ENCODE data around the gene PRKN. TPM values are rescaled to one million over a fixed set of nuclear protein-coding genes. Genes with fewer than 3 reads are reported as not detected.

The PRKN gene
- total and polyA plus RNA-seq, 2 experiments from 2014 or later = 2.3 to 3.9 TPM

DNA sequence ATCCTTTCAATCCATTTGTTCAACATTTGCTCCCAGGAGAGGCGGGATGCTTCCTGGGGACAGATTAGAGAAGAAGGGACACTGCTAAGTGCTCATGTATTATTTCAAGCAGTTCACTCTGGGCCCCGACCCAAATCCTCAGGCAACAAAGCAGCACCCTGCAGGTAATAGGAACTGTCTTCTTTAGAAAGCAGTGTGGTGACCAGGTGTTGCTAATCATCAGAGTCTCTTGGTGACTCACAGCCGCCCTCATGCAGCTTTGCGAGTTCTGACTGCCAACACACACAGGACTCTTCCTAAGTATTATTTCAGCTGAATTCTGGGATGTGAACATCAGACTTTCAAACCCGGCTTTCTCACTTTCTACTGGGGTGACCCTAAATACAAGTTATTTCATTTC lies 356.4 kb downstream of the PRKN start:
- Histone ChIP-seq H3K9me2 (replicated peaks; ENCODE audit: insufficient read depth) (no peaks in the 10 kb centered on the region), H3K36me3 (replicated peaks; ENCODE audit: insufficient read depth, low read depth) (no peaks in the 10 kb centered on the region), H3K4me2 (no peak overlapping the region), H3K9me3 (ENCODE audit: low read depth) (no peaks in the 10 kb centered on the region), H3K79me2 (no peaks in the 10 kb centered on the region), H3K4me1 (ENCODE audit: insufficient read depth) (no peaks in the 10 kb centered on the region), H3K27ac (no peak overlapping the region), H2AFZ (no peak overlapping the region), H3K4me3 (no peak overlapping the region), H4K20me1 (ENCODE audit: insufficient read depth, poor library complexity, severe bottlenecking) (no peaks in the 10 kb centered on the region), H3K27me3 (no peaks in the 10 kb centered on the region)
- no peak for TF ChIP-seq EZH2phosphoT487 (IDR thresholded peaks at IDR 0.05; ENCODE audit: low read depth, severe bottlenecking, unreplicated experiment)
- no peak for TF ChIP-seq EZH2 (IDR thresholded peaks at IDR 0.05; ENCODE audit: borderline replicate concordance)
- TF ChIP-seq, protein P1, sequence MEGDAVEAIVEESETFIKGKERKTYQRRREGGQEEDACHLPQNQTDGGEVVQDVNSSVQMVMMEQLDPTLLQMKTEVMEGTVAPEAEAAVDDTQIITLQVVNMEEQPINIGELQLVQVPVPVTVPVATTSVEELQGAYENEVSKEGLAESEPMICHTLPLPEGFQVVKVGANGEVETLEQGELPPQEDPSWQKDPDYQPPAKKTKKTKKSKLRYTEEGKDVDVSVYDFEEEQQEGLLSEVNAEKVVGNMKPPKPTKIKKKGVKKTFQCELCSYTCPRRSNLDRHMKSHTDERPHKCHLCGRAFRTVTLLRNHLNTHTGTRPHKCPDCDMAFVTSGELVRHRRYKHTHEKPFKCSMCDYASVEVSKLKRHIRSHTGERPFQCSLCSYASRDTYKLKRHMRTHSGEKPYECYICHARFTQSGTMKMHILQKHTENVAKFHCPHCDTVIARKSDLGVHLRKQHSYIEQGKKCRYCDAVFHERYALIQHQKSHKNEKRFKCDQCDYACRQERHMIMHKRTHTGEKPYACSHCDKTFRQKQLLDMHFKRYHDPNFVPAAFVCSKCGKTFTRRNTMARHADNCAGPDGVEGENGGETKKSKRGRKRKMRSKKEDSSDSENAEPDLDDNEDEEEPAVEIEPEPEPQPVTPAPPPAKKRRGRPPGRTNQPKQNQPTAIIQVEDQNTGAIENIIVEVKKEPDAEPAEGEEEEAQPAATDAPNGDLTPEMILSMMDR (IDR thresholded peaks at IDR 0.05; ENCODE audit: poor library complexity) = no peak
- 91% methylated on average over 5 of the region's 5 CpGs for WGBS (ENCODE audit: low lambda C conversion rate, missing lambda C conversion rate)
- no peak for DNase-seq (ENCODE audit: low spot score)

DNA sequence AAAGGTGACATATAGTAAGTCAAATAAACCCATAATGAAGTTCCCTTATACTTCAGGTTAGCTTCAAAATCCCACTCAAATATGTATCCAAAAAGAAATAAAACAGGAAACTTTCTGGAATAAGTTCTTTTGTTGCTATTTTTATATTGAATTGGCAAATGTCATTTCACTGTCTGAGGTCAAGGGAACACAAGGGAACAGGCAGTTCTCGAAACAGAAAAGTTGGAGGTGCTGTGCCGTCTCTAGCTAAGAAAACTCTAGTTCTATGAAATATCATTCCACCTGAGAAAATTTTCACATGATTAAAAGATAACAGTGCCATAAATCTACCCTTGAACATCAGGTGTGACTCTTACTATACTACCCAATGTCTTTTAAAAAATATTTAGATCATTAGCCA lies 358.5 kb downstream of the PRKN start:
- no peaks in the 10 kb centered on the region for H3K79me2 ChIP-seq
- H3K4me3 ChIP-seq = no peak overlapping the region
- no peaks in the 10 kb centered on the region for H4K20me1 ChIP-seq (ENCODE audit: insufficient read depth, poor library complexity, severe bottlenecking)
- DNase-seq (ENCODE audit: low spot score) = no peak
- H3K27me3 ChIP-seq = no peaks in the 10 kb centered on the region
- no peak overlapping the region for H3K4me2 ChIP-seq
- 96% methylated on average over 2 of the region's 2 CpGs for WGBS (ENCODE audit: low lambda C conversion rate, missing lambda C conversion rate)
- H3K4me1 ChIP-seq (ENCODE audit: insufficient read depth) = no peaks in the 10 kb centered on the region
- no peaks in the 10 kb centered on the region for H3K9me3 ChIP-seq (ENCODE audit: low read depth)
- no peaks in the 10 kb centered on the region for H3K36me3 ChIP-seq (replicated peaks; ENCODE audit: insufficient read depth, low read depth)
- TF ChIP-seq EZH2phosphoT487 (IDR thresholded peaks at IDR 0.05; ENCODE audit: low read depth, severe bottlenecking, unreplicated experiment) (no peak), EZH2 (IDR thresholded peaks at IDR 0.05; ENCODE audit: borderline replicate concordance) (no peak)
- TF ChIP-seq, protein P1 (IDR thresholded peaks at IDR 0.05; ENCODE audit: poor library complexity) = no peak
- H3K27ac ChIP-seq = no peak overlapping the region
- H2AFZ ChIP-seq = no peak overlapping the region
- no peaks in the 10 kb centered on the region for H3K9me2 ChIP-seq (replicated peaks; ENCODE audit: insufficient read depth)

DNA sequence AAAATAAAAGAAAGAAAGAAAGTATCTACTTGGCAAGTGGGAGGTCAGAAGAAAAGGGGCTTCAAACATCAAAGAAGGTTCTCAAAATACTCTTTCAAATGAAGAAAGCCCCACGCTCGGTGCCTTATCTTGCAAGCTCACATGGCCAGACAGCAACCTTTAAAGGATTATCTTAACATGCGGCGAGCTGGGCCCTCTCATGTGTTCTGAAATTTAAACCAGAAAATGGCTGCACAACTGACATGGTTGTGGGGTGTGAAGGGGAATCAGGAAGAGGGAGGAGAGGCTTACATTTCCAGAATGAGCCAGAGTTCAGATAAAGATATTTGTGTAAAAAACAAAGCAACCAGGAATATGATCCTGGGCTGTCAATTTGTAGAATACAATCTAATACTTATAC lies 363.1 kb downstream of the PRKN start:
- Histone ChIP-seq H3K27me3 (no peaks in the 10 kb centered on the region), H2AFZ (no peak overlapping the region), H3K36me3 (replicated peaks; ENCODE audit: insufficient read depth, low read depth) (no peaks in the 10 kb centered on the region), H3K9me3 (ENCODE audit: low read depth) (no peaks in the 10 kb centered on the region), H3K4me3 (no peak overlapping the region), H3K9me2 (replicated peaks; ENCODE audit: insufficient read depth) (no peaks in the 10 kb centered on the region), H3K4me2 (no peak overlapping the region), H3K4me1 (ENCODE audit: insufficient read depth) (no peaks in the 10 kb centered on the region), H4K20me1 (ENCODE audit: insufficient read depth, poor library complexity, severe bottlenecking) (no peaks in the 10 kb centered on the region), H3K27ac (no peak overlapping the region), H3K79me2 (no peaks in the 10 kb centered on the region)
- TF ChIP-seq EZH2phosphoT487 (IDR thresholded peaks at IDR 0.05; ENCODE audit: low read depth, severe bottlenecking, unreplicated experiment) = no peak
- TF ChIP-seq, protein P1 (IDR thresholded peaks at IDR 0.05; ENCODE audit: poor library complexity) = no peak
- no peak for TF ChIP-seq EZH2 (IDR thresholded peaks at IDR 0.05; ENCODE audit: borderline replicate concordance)
- 41% methylated on average over 4 of the region's 4 CpGs for WGBS (ENCODE audit: low lambda C conversion rate, missing lambda C conversion rate)
- DNase-seq (ENCODE audit: low spot score) = no peak

DNA sequence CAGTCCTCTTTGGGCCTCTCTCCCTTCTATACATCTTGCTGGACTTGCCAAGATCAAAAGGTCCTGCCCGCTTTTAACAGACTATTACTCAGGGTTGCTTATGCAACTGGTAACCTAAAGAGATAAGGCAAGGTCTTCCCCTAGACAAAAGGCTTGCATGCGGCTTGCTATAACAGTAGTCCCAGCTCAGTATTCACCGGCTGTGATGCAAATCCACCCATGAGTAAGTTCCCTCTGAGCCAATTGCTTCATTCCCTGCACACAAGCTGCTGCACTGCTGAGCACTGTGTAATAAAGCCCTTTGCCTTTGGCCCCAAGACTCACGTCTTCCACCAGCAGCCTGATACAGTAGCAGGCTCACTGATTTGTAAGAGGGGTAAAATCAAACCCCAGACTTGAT lies 363.8 kb downstream of the PRKN start:
- Histone ChIP-seq H3K9me3 (ENCODE audit: low read depth) (no peaks in the 10 kb centered on the region), H3K79me2 (no peaks in the 10 kb centered on the region), H4K20me1 (ENCODE audit: insufficient read depth, poor library complexity, severe bottlenecking) (no peaks in the 10 kb centered on the region), H3K4me2 (no peak overlapping the region), H3K4me3 (no peak overlapping the region), H3K9me2 (replicated peaks; ENCODE audit: insufficient read depth) (no peaks in the 10 kb centered on the region), H2AFZ (no peak overlapping the region), H3K4me1 (ENCODE audit: insufficient read depth) (no peaks in the 10 kb centered on the region), H3K27me3 (no peaks in the 10 kb centered on the region), H3K36me3 (replicated peaks; ENCODE audit: insufficient read depth, low read depth) (no peaks in the 10 kb centered on the region), H3K27ac (no peak overlapping the region)
- peak; percentile 37 for DNase-seq (ENCODE audit: low spot score)
- 51% methylated on average over 4 of the region's 4 CpGs for WGBS (ENCODE audit: low lambda C conversion rate, missing lambda C conversion rate)
- TF ChIP-seq EZH2phosphoT487 (IDR thresholded peaks at IDR 0.05; ENCODE audit: low read depth, severe bottlenecking, unreplicated experiment) = no peak
- TF ChIP-seq, protein P1 (IDR thresholded peaks at IDR 0.05; ENCODE audit: poor library complexity) = no peak
- TF ChIP-seq EZH2 (IDR thresholded peaks at IDR 0.05; ENCODE audit: borderline replicate concordance) = no peak
